LNCAP (cell line): ENCODE measurements around the gene TGFBRAP1.

Experiments used
- CTCF ChIP-seq: fragments of 450-650 bp; IDR thresholded peaks from 2 replicates; pipeline ENCODE4 v1.5.1; 2017; ENCODE audit warnings: mild to moderate bottlenecking

TGFBRAP1 gene

DNA sequence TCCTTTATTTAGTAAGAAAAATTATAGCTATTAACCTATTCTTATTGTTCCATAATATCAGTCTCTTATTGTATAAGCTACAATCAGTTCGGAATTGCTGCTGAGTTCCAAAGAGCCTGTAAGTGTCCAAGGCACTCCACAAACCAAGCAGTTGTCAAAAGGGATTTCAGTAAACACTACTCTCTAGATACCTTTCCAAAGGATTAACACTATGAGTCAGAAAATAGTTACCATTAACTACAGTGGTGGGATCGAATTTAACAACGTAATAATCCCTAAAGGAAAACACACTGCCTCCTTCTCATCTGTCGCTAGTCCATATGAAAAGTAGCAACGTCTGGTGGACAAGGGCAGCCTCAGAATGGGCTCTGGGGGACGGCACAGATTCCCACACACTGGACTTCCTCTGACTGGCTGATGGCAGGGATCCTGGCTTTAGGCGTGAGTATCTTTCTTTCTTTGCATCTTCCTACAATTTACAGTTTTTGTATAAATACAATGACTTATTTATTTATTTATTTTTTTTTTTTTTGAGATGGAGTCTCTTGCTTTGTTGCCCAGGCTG is 8.8 kb downstream of the TGFBRAP1 start:
- TF ChIP-seq CTCF = no peak

DNA sequence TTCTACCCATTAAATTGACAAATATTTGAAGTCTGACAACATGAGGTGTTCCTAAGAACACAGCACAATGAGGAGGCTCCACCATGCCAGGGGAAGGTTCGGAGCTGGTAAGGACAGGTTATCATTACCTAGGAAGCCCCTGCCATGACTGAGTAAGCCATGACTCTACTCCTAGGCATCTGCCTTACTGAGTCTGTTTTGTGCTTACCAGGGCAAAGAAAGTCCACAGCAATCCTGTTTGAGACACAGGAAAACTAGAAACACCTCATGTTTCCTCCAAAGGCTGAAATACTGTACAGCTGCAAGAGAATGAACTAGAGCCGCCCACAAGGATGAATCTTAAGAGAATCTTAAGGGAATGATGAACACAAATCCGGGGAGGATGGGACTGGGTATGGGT is 11.6 kb downstream of the TGFBRAP1 start:
- TF ChIP-seq CTCF = no peak

DNA sequence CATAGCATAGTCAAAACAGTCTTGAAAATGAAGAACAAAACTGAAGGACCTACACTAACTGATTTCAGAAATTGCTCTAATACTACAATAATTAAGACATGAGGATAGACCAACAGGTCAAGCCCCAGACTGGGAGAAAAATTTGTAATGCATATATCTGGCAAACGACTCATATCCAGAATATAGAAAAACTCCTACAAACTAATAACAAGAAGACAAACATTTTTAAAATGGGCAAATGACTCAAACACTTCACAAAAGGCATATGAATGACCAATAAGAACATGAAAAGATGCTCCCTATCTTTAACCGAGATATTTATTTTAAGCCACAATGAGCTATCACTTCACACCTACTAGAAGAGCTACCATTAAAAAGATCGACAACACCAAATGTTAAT is 14.2 kb downstream of the TGFBRAP1 start:
- TF ChIP-seq CTCF = no peak

DNA sequence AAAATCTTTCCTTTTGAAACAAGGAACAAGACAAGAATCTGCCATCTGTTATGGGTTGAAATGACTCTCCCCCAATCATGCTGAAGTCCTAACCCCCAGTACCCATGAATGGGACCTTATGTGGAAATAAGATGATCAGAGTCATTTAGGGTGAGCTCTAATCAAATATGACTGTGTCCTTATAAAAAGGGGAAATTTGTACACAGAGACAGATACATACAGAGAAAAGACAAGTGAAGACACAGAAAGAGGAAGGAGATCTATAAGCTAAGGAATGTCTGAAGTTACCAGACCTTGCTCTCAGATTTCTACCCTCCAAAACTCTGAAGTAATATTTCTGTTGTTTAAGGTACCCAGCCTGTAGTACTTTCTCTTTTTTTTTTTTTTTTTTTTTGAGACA is 15.7 kb downstream of the TGFBRAP1 start:
- TF ChIP-seq CTCF = no peak

GRCh38 chr2:105309147-105309545 is 20.4 kb downstream of the TGFBRAP1 start:
- no peak for TF ChIP-seq CTCF

DNA sequence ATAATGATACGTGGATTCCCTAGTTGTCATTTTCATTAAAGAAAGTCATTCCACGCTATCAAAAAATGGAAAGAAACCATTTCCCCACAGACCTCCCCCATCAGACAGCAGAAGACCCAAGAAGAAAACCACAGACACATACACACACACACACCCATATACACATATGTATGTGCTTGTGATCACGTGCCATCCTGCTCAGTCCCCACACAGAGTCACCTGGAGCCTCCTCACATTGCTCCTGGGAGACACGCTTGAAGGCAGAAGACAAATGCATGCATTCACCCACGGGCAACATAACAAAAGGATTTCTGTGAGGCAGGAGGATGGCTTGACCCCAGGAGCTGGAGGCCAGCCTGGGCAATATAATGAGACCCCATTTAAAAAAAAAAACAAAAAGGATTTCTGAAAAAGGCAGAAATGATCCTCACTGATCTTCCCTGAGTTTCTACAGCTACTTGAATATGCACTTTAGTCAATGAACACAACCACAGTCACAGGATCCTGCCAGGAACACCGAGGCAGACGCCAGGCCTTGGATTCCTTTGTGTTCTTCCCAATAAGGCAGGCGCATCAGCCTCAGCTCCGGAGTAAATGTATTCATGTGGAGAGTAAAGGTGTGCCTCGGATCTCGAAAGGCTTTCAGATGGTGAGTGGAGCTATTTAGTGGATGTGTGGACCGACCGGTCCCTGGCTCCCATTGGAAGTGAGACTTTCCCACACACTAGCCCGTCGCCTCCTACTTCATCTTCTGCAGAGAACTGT is 21.0 kb downstream of the TGFBRAP1 start:
- no peak for TF ChIP-seq CTCF

- no peak for TF ChIP-seq CTCF
Measured at GRCh38 chr2:105307962-105308361, 21.6 kb downstream of the TGFBRAP1 start.
